Liver (tissue), 9 donors: Measurements from ENCODE around the gene FBRS. TPM values are rescaled to one million over a fixed set of nuclear protein-coding genes. Genes with fewer than 3 reads are reported as not detected.
A peak's percentile ranks its signal among the peaks of the same experiment; 100 is the strongest.

Experiments used
- DNase-seq: peaks from one replicate; pipeline ENCODE4 v3.0.0-alpha.2; 2017; ENCODE audit warnings: low spot score
- H3K27ac ChIP-seq, 2 donors: one replicate each; pipeline ENCODE4 v1.7.0; 2013; ENCODE audit warnings: inconsistent platforms in 2 of 2, low read length in 2 of 2, control low read depth in 1 of 2, low read depth in 1 of 2, mild to moderate bottlenecking in 1 of 2
- H3K27me3 ChIP-seq, 4 donors: one replicate each; pipeline versions ENCODE4 v1.6.1 to v1.7.0; 2013; ENCODE audit warnings: low read length in 3 of 4, inconsistent platforms in 1 of 4, mild to moderate bottlenecking in 1 of 4, moderate library complexity in 1 of 4; ENCODE audit not compliant: control insufficient read depth in 4 of 4, insufficient read depth in 4 of 4
- H3K36me3 ChIP-seq, 4 donors: one replicate each; pipeline versions ENCODE4 v1.6.1 to v1.7.0; 2013; ENCODE audit warnings: low read length in 3 of 4, mild to moderate bottlenecking in 3 of 4, low read depth in 1 of 4, moderate library complexity in 1 of 4; ENCODE audit not compliant: control insufficient read depth in 4 of 4, insufficient read depth in 3 of 4
- H3K4me1 ChIP-seq, 4 donors: one replicate each; pipeline versions ENCODE4 v1.6.1 to v1.7.0; 2013; ENCODE audit warnings: low read length in 3 of 4, mild to moderate bottlenecking in 3 of 4, moderate library complexity in 1 of 4; ENCODE audit not compliant: control insufficient read depth in 4 of 4, insufficient read depth in 4 of 4
- H3K4me3 ChIP-seq, 3 donors: one replicate each; pipeline versions ENCODE4 v1.6.1 to v1.7.0; 2013; ENCODE audit warnings: low read length in 3 of 3, control low read depth in 1 of 3, low read depth in 1 of 3, mild to moderate bottlenecking in 1 of 3
- H3K9ac ChIP-seq, 2 donors: one replicate each; pipeline ENCODE4 v1.7.0; 2013; ENCODE audit warnings: low read length in 2 of 2, mild to moderate bottlenecking in 2 of 2, moderate library complexity in 2 of 2, control low read depth in 1 of 2, low read depth in 1 of 2
- H3K9me3 ChIP-seq, 4 donors: one replicate each; pipeline versions ENCODE4 v1.6.1 to v1.7.0; 2013; ENCODE audit warnings: low read length in 3 of 4; ENCODE audit not compliant: control insufficient read depth in 4 of 4
- ATF3 ChIP-seq: IDR thresholded peaks from 2 replicates; pipeline ENCODE4 v1.6.1; 2016; ENCODE audit warnings: antibody characterized with exemption
- CTCF ChIP-seq: fragments of 150-350 bp; IDR thresholded peaks from 2 replicates; pipeline ENCODE4 v1.5.1; 2017; ENCODE audit warnings: improper control_type of control experiment, low read depth, low read length; ENCODE audit not compliant: missing input control
- EGR1 ChIP-seq, 2 donors: IDR thresholded peaks; 2 replicates each; pipeline ENCODE4 v1.6.1; 2016 to 2018; ENCODE audit warnings: antibody characterized with exemption in 2 of 2, low read depth in 2 of 2
- FOXA1 ChIP-seq: IDR thresholded peaks from 2 replicates; pipeline ENCODE4 v1.6.1; 2016; ENCODE audit warnings: antibody characterized with exemption
- FOXA2 ChIP-seq: IDR thresholded peaks from 2 replicates; pipeline ENCODE4 v1.6.1; 2016; ENCODE audit warnings: antibody characterized with exemption
- GABPA ChIP-seq, 2 donors: IDR thresholded peaks in 1 of 2; conservative IDR thresholded peaks in 1 of 2; 2 replicates each; pipeline ENCODE4 v1.6.1; 2016; ENCODE audit warnings: antibody characterized with exemption in 2 of 2, mild to moderate bottlenecking in 1 of 2, moderate library complexity in 1 of 2
- HNF4A ChIP-seq, 2 donors: conservative IDR thresholded peaks; 2 replicates each; pipeline ENCODE4 v1.6.1; 2016; ENCODE audit warnings: antibody characterized with exemption in 2 of 2, mild to moderate bottlenecking in 2 of 2
- HNF4G ChIP-seq: IDR thresholded peaks from 2 replicates; pipeline ENCODE4 v1.6.1; 2016; ENCODE audit warnings: antibody characterized with exemption
- JUND ChIP-seq, 2 donors: IDR thresholded peaks; 2 replicates each; pipeline ENCODE4 v1.6.1; 2016; ENCODE audit warnings: antibody characterized with exemption in 2 of 2
- MAX ChIP-seq: IDR thresholded peaks from 2 replicates; pipeline ENCODE4 v1.6.1; 2016; ENCODE audit warnings: antibody characterized with exemption
- NR2F2 ChIP-seq: IDR thresholded peaks from 2 replicates; pipeline ENCODE4 v1.6.1; 2016; ENCODE audit warnings: antibody characterized with exemption
- RAD21 ChIP-seq, 2 donors: IDR thresholded peaks; 2 replicates each; pipeline ENCODE4 v1.6.1; 2016; ENCODE audit warnings: antibody characterized with exemption in 2 of 2, mild to moderate bottlenecking in 2 of 2
- REST ChIP-seq: IDR thresholded peaks from 2 replicates; pipeline ENCODE4 v1.6.1; 2016; ENCODE audit warnings: antibody characterized with exemption, mild to moderate bottlenecking
- RXRA ChIP-seq, 2 donors: IDR thresholded peaks; 2 replicates each; pipeline ENCODE4 v1.6.1; 2017 to 2018; ENCODE audit warnings: antibody characterized with exemption in 2 of 2, mild to moderate bottlenecking in 1 of 2
- SP1 ChIP-seq: IDR thresholded peaks from 2 replicates; pipeline ENCODE4 v1.6.1; 2018; ENCODE audit warnings: antibody characterized with exemption, mild to moderate bottlenecking
- TAF1 ChIP-seq: conservative IDR thresholded peaks from 2 replicates; pipeline ENCODE4 v1.6.1; 2016; ENCODE audit warnings: antibody characterized with exemption, mild to moderate bottlenecking
- YY1 ChIP-seq: IDR thresholded peaks from 2 replicates; pipeline ENCODE4 v1.6.1; 2016; ENCODE audit warnings: antibody characterized with exemption, mild to moderate bottlenecking
- WGBS: extraction: QIAGEN DNeasy Blood & Tissue Kit; methylation state at CpG from one replicate; pipeline ENCODE4 v1.1.7; 2013; 5-methylcytosine and 5-hydroxymethylcytosine counted together
- polyA plus RNA-seq, 2 donors: library from polyadenylated mRNA; stranded (reverse) in 1 of 2; unstranded in 1 of 2; fragments of 200-250 nt in 1 of 2; fragments of >200 nt in 1 of 2; fragmentation: Nextera tagmentation in 1 of 2; extraction: Ambion mirVana in 1 of 2; gene quantifications; one replicate each; pipeline versions ENCODE4 v1.2.1 to v1.2.3, GENCODE V29; 2013 to 2015
- total RNA-seq, 2 donors: library from RNA; depleted of rRNA; stranded (reverse); fragments of >200 nt; gene quantifications; one replicate each; pipeline ENCODE4 v1.2.3, GENCODE V29; 2014
- donor health status: healthy.
- donor health status: healthy.
- donor health status: healthy.
- donor health status: healthy.
- donor health status: healthy.

FBRS gene
- total and polyA plus RNA-seq, 4 donors, result 4.1 to 15.5 (median 11.2) TPM

- TF ChIP-seq CTCF, result no peak
- TF ChIP-seq NR2F2, result no peak
Observed at GRCh38 chr16:30655815-30656347, 2.4 kb upstream of the FBRS start (continued).

GRCh38 chr16:30656388-30656787 is 1.8 kb upstream of the FBRS start:
- Histone ChIP-seq H3K36me3 (peaks cover 6 to 27% (median 20%) of the 10 kb centered on the region in 4 donors), H3K27ac (peak overlapping the region in 1 of 2 donors; percentile 93), H3K9ac (no peak overlapping the region), H3K27me3 (no peaks in the 10 kb centered on the region), H3K9me3 (no peaks in the 10 kb centered on the region), H3K4me3 (no peak overlapping the region), H3K4me1 (peaks cover 3 to 43% (median 34%) of the 10 kb centered on the region in 4 donors)
- TF ChIP-seq RXRA (IDR thresholded peaks at IDR 0.05) (no peak), YY1 (no peak), EGR1 (IDR thresholded peaks at IDR 0.05; ENCODE audit: low read depth in 2 of 2) (no peak), NR2F2 (no peak), TAF1 (no peak), FOXA2 (no peak), SP1 (no peak), RAD21 (IDR thresholded peaks at IDR 0.05) (no peak), GABPA (IDR thresholded peaks at IDR 0.05 in 1 of 2, conservative IDR thresholded peaks at IDR 0.05 in 1 of 2) (no peak), ATF3 (no peak), CTCF (no peak), HNF4A (conservative IDR thresholded peaks at IDR 0.05) (no peak), JUND (IDR thresholded peaks at IDR 0.05) (no peak), HNF4G (no peak), FOXA1 (no peak), REST (no peak), MAX (no peak)
- no peak for DNase-seq
- WGBS, result 95% methylated on average over 8 of the region's 8 CpGs
